ENCODE data around the gene TSC22D3.

TSC22D3 gene

DNA sequence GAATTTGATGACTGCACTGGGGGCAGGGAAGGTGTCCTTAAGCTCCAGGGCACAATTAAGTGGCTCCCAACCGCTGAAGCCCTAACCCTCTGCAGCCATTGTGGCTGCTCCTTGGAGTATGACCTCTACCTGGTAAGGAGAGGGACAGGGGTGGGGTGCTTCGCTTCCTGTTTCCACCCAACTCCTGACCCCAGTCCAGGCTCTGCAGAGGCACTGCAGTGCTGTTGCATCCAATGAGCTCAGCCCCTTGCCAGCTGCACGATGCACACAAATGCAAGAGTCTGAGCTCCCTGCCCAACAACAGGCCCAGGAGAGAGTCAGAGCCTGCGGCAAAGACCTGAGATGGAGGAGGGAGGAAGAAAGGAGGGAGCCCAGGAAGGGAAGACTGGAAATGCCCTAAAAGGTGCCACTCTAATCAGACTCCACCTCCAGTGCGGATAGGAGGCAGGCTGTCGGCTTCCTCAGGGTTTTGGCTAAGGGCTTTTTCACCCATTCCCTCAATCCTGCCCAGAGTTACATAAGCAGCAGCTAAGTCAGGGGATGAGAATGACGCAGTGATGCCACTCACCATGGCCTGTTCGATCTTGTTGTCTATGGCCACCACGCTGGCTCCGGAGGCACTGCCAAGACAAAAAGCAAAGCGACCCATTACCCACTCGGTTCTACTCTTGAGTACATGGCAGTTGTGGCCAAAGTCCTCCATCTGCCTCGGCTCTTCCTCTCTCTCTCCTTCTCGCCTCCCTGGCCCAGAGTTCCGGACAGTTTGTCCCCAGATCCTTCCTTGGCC lies 60.1 kb downstream of the TSC22D3 start:
- DNase-seq (ENCODE audit: low spot score), result no peak
- TF ChIP-seq, protein P1, sequence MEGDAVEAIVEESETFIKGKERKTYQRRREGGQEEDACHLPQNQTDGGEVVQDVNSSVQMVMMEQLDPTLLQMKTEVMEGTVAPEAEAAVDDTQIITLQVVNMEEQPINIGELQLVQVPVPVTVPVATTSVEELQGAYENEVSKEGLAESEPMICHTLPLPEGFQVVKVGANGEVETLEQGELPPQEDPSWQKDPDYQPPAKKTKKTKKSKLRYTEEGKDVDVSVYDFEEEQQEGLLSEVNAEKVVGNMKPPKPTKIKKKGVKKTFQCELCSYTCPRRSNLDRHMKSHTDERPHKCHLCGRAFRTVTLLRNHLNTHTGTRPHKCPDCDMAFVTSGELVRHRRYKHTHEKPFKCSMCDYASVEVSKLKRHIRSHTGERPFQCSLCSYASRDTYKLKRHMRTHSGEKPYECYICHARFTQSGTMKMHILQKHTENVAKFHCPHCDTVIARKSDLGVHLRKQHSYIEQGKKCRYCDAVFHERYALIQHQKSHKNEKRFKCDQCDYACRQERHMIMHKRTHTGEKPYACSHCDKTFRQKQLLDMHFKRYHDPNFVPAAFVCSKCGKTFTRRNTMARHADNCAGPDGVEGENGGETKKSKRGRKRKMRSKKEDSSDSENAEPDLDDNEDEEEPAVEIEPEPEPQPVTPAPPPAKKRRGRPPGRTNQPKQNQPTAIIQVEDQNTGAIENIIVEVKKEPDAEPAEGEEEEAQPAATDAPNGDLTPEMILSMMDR (IDR thresholded peaks at IDR 0.05; ENCODE audit: extremely low read depth, missing control alignments), result no peak

DNA sequence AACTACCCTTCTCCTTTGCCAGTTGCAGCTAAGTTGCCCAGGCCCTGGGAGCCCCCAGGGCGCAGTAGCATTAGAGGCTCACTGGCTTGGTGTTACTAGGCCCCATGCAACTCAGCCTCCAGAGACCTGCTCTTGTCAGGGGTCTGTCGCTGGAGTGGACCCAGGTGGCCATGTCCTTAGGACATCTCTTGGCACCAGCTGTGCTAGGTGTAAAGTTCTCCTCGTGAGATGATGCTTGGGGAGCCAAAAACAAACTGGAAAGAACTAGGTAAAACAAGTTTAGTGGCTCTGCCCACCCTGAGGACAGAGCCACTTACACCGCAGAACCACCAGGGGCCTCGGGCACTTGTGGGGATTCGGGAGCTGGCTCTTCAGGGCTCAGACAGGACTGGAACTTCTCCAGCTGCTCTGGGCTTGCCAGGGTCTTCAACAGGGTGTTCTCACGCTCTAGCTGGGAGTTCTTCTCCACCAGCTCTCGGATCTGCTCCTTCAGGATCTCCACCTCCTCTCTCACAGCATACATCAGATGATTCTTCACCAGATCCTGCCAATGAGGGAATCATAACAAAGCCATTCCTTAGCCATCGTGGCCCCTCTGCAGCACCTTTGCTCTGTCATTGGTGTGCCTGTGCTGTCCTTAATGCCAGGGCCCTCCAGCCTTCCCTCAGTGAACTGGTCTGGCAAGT lies 61.2 kb downstream of the TSC22D3 start:
- TF ChIP-seq, protein P1 (IDR thresholded peaks at IDR 0.05; ENCODE audit: extremely low read depth, missing control alignments), result no peak
- DNase-seq (ENCODE audit: low spot score), result no peak

DNA sequence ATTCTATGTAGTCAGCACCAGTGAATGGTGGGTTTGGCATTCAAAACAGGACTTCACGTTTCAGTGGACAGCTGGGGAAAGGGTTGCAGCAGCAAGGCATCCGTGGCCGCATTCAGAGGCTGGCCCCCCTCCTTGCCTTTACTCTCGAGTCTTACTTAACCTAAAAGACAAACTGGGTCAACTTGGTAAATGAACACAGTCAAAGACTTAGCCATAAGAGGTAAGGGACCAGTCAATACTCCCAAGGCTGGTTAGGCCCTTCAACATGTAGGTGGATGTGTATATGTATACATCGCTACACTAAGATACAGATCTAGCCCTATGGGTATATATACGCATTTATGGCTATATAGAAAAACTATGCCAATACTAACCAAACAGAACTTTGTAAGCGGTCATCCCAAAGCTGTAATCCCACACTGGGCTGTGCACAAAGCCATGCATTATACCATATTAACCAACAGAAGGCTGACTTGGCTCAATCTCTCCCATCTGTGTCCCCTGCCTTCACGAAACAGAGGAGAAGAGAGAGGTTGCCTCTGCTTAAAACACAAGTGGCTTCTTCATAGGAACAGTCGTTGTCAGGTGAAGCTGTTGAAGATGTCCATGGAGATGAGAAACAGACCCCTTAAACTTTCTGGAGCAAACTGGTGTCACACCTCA lies 61.9 kb downstream of the TSC22D3 start:
- no peak for DNase-seq (ENCODE audit: low spot score)

DNA sequence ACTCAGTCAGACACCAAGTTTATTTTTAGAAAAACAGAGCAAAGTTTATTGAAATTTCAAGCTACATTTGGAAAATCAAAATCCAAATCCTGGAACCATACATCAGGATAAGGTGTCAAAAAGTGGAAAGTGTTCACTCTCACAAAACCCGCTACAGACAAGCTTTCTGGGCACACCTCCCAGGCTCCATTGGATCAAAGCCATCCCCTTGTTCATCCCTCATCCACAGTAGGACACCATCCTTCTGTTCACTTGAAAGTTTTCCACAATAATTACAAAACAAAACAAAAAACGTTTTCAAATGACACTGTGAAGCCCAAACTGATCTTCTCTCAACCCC lies 62.4 kb downstream of the TSC22D3 start:
- TF ChIP-seq, protein P1 (IDR thresholded peaks at IDR 0.05; ENCODE audit: extremely low read depth, missing control alignments), result no peak
- DNase-seq (ENCODE audit: low spot score), result no peak

More for the DNA sequence above, 61.9 kb downstream of the TSC22D3 start:
- TF ChIP-seq, protein P1 (IDR thresholded peaks at IDR 0.05; ENCODE audit: extremely low read depth, missing control alignments), result no peak

DNA sequence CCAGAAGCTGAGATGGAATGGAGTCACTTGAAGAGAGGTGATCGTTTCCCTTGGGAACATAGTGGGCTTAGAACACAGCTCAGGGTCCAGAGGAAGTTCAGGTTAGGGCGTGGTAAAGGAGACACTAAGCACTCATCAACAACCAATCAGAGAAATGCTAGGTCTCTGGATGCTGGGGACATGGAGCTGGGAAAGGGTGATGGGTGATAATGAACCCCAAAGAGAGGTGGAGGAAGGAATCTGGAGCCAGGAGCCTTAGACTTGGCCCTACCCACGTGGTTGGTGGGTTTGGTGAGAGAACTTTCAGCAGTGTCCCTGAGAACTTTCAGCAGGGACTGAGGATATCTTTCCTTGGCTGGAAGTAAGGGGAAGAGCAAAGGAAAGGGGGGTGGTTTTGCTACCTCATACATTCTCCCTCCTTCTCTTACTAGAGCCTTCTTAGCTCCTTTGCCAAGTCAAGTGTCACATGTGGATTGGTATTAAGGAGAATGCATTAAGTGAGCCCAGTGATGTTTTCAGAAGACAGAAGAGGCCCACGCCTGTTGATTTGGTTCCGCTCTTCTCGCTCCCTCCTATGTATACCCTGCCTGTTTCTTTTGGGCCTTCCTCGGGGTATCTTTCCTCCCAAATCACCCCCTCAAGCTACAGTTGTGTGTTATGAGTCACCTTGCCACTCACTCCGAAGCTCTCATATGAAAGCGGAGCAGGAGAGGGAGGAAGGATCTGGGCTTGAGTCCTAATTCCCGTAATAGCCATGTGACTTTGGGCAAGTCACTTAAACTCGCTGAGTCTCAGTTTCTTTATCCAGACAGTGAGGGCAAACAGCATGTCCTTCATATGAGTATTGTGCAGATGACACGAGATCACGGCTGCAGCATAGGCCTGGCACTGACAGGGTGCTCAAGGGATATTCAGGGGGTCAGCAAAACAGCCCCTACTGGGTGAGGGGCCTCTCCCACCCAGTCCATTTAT lies 63.1 kb downstream of the TSC22D3 start:
- TF ChIP-seq, protein P1 (IDR thresholded peaks at IDR 0.05; ENCODE audit: extremely low read depth, missing control alignments), result no peak
- no peak for DNase-seq (ENCODE audit: low spot score)

DNA sequence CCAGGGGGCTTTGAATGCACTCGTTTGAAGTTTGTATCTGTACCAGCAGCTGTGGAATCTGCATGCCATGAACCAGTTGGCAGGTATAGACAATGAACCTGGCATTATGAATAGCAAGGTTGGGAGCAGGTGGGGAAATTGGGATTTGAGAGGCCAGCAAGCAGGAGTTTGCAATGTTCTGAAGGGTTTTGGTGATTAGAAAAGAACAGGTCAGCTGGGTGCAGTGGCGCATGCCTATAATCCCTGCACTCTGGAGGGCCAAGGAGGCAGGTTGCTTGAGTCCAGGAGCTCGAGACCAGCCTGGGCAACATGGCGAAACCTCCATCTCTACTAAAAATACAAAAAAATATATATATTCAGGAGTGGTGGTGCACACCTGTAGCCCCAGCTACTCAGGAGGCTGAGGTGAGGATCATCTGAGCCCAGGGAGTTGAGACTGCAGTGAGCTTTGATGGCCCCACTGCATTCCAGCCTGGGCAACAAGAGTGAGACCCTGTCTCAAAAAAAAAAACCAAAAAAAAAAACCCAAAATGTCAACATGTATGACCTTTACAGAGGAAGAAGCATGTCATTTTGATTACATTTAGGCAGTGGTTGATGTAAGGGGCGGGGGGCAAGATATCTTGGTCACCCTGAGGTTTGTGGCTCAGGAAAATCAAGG lies 63.9 kb downstream of the TSC22D3 start:
- DNase-seq (ENCODE audit: low spot score), result no peak
- TF ChIP-seq, protein P1 (IDR thresholded peaks at IDR 0.05; ENCODE audit: extremely low read depth, missing control alignments), result no peak

Measured in GM20000 (cell line).